K562 (cell line): ENCODE results near the gene CASKIN1. TPM values are rescaled to one million over a fixed set of nuclear protein-coding genes. Genes with fewer than 3 reads are reported as not detected.

Experiments
- CBX1 ChIP-seq: sonication (generic); IDR thresholded peaks from 2 replicates; pipeline ENCODE4 v1.6.1; 2016; ENCODE audit warnings: antibody characterized with exemption, low read depth, mild to moderate bottlenecking
- PBX2 ChIP-seq, 2 experiments: IDR thresholded peaks in 1 of 2; conservative IDR thresholded peaks in 1 of 2; 2 replicates each; pipeline ENCODE4 v1.6.1; 2016; ENCODE audit warnings: low read depth in 2 of 2, mild to moderate bottlenecking in 1 of 2, missing compliant biosample characterization in 1 of 2, missing genetic modification characterization in 1 of 2, moderate library complexity in 1 of 2
- PHB2 ChIP-seq: fragments of 450-650 bp; IDR thresholded peaks from 2 replicates; pipeline ENCODE4 v1.6.1; 2017; ENCODE audit warnings: low read depth
- ZBTB11 ChIP-seq, 3 experiments: fragments of 200-800 bp in 1 of 3; fragments of 250-450 bp in 1 of 3; fragments of 450-650 bp in 1 of 3; sonication (Bioruptor Pico) in 1 of 3; sonication (Bioruptor generic) in 1 of 3; formaldehyde crosslinking in 1 of 3; IDR thresholded peaks; 2 replicates each; pipeline versions ENCODE4 v1.6.1 to v1.8.0; 2016 to 2022; ENCODE audit warnings: mild to moderate bottlenecking in 2 of 3, missing genetic modification characterization in 2 of 3, missing compliant biosample characterization in 1 of 3, moderate library complexity in 1 of 3
- ZBTB43 ChIP-seq: sonication (generic); formaldehyde crosslinking; IDR thresholded peaks from 2 replicates; pipeline ENCODE4 v1.8.0; 2023; ENCODE audit warnings: mild to moderate bottlenecking, missing genetic modification reagents
- ZC3H8 ChIP-seq: fragments of 450-650 bp; IDR thresholded peaks from 2 replicates; pipeline ENCODE4 v1.6.1; 2017
- ZNF583 ChIP-seq: fragments of 250-450 bp; sonication (Bioruptor Pico); IDR thresholded peaks from 2 replicates; pipeline ENCODE4 v1.4.0; 2020
- ZNF592 ChIP-seq: fragments of 450-650 bp; IDR thresholded peaks from 2 replicates; pipeline ENCODE4 v1.6.1; 2017; ENCODE audit warnings: antibody characterized with exemption, mild to moderate bottlenecking
- ZNF639 ChIP-seq, 2 experiments: fragments of 200-800 bp in 1 of 2; sonication (Bioruptor generic) in 1 of 2; sonication (generic) in 1 of 2; formaldehyde crosslinking in 1 of 2; IDR thresholded peaks in 1 of 2; conservative IDR thresholded peaks in 1 of 2; 2 replicates each; pipeline versions ENCODE4 v1.5.0 to v1.6.1; 2016 to 2020; ENCODE audit warnings: missing compliant biosample characterization in 1 of 2, missing genetic modification characterization in 1 of 2, missing genetic modification reagents in 1 of 2
- polyA plus RNA-seq, 8 experiments: library from polyadenylated mRNA; depleted of rRNA in 4 of 8; stranded (reverse) in 5 of 8; unstranded in 3 of 8; fragments of >200 nt; fragmentation: Nextera tagmentation in 2 of 8; fragmentation: Illumina TruSeq in 1 of 8; extraction: Ambion mirVana in 2 of 8; extraction: Trizol in 1 of 8; gene quantifications; 2 replicates each; pipeline versions ENCODE4 v1.2.1 to v1.2.3, GENCODE V29; 2011 to 2014; ENCODE audit warnings: inconsistent platforms in 1 of 8, missing spikeins in 1 of 8
- total RNA-seq, 7 experiments: library from RNA; depleted of rRNA in 6 of 7; stranded (reverse); fragments of >200 nt in 6 of 7; fragmentation: Illumina TruSeq in 2 of 7; extraction: Trizol in 2 of 7; gene quantifications; 2 replicates each; pipeline versions ENCODE4 v1.2.1 to v1.2.3, GENCODE V29; 2011 to 2021; ENCODE audit warnings: low replicate concordance in 1 of 7

The CASKIN1 gene
- total and polyA plus RNA-seq, 9 of the 15 experiments (the other 6 are each of a cell fraction or from before 2014, with no cell fraction given), result 0.15 to 4.5 (median 1.5) TPM; not detected in 2

GRCh38 chr16:2212362-2213324 lies 16.2 kb upstream of the CASKIN1 start (continued):
- TF ChIP-seq ZNF583 (CRISPR knock-in tag), result no peak
- TF ChIP-seq CBX1, result 0 out of 2 replicates have a peak, but pooled peaks have one; percentile 16
- no peak for TF ChIP-seq ZC3H8
- TF ChIP-seq ZBTB11 (CRISPR knock-in tag; IDR thresholded peaks at IDR 0.05), result 0 out of 6 replicates have a peak, but pooled peaks of 1 of the 3 experiments have one; percentile 26
- TF ChIP-seq ZBTB43 (CRISPR knock-in tag), result no peak
- no peak for TF ChIP-seq PHB2
- no peak for TF ChIP-seq ZNF639 (CRISPR knock-in tag; conservative IDR thresholded peaks at IDR 0.05 in 1 of 2, IDR thresholded peaks at IDR 0.05 in 1 of 2)
- peak; percentile 76 for TF ChIP-seq PBX2 (CRISPR knock-in tag; IDR thresholded peaks at IDR 0.05; ENCODE audit: low read depth)
- peak; percentile 75 for TF ChIP-seq PBX2 (tag; conservative IDR thresholded peaks at IDR 0.05; ENCODE audit: low read depth)
- peak; percentile 26; the same call in 1 of the 2 replicates for TF ChIP-seq ZNF592
- TF ChIP-seq, all 486 proteins: peak for 21
